GM12878 (cell line): Measurements from ENCODE around the gene MRTFB. TPM values are rescaled to one million over a fixed set of nuclear protein-coding genes. Genes with fewer than 3 reads are reported as not detected.

Experiments used
- ATAC-seq: fragments of 200-7000 bp; cut with Tn5 transposase; 3 replicates; pipeline ENCODE4 v1.9.1; 2020; ENCODE audit warnings: mild to moderate bottlenecking, moderate library complexity
- BruUV-seq: library from RNA; stranded (reverse); fragments of 400-500 nt; replicated peaks from 2 replicates; lab custom pipeline; 2021; lab: Mats Ljungman, UMichigan
- CTCF ChIA-PET: fragments of 300-600 bp; sonication (Branson Sonifier 250); formaldehyde crosslinking; extraction: SDS; loops from one replicate; lab custom pipeline; 2021; ENCODE audit warnings: inconsistent platforms; lab: Yijun Ruan, JAX
- POLR2A ChIA-PET: fragments of 350-600 bp; formaldehyde crosslinking; extraction: SDS; loops from one replicate; lab custom pipeline; 2021; ENCODE audit warnings: inconsistent platforms; lab: Charles Lee
- RAD21 ChIA-PET: fragments of 300-600 bp; sonication (Branson Sonifier 250); formaldehyde crosslinking; loops from one replicate; lab custom pipeline; 2023; ENCODE audit warnings: antibody characterized with exemption; ENCODE audit not compliant: unreplicated experiment; lab: Charles Lee
- SMC1A ChIA-PET: fragments of 300-600 bp; sonication (Branson Sonifier 250); formaldehyde crosslinking; loops from one replicate; lab custom pipeline; 2023; ENCODE audit not compliant: unreplicated experiment, uncharacterized antibody; lab: Charles Lee
- DNase-seq: peaks from one replicate; pipeline ENCODE4 v3.0.0-alpha.2; 2011; ENCODE audit warnings: low read depth, low spot score
- FAIRE-seq: peaks from 3 replicates; lab custom pipeline; 2011; peaks lifted over from hg19 to GRCh38; lab: Jason Lieb, UNC
- H2AFZ ChIP-seq: 2 replicates; pipeline ENCODE4 v1.6.0; 2011; ENCODE audit warnings: low read depth, low read length, control low read depth; ENCODE audit not compliant: control insufficient read depth
- H3K27ac ChIP-seq: 2 replicates; pipeline ENCODE4 v1.5.1; 2011; ENCODE audit warnings: control low read depth; ENCODE audit not compliant: control insufficient read depth, insufficient read depth
- H3K27me3 ChIP-seq, 2 experiments: replicated peaks in 1 of 2; 2 replicates each; pipeline versions ENCODE4 v1.6.0 to v1.6.1; 2011; ENCODE audit warnings: low read length in 1 of 2; ENCODE audit not compliant: control insufficient read depth in 2 of 2, insufficient read depth in 2 of 2
- H3K36me3 ChIP-seq, 2 experiments: 2 replicates each; pipeline ENCODE4 v1.5.1; 2011; ENCODE audit warnings: low read length in 1 of 2; ENCODE audit not compliant: control insufficient read depth in 2 of 2, insufficient read depth in 2 of 2
- H3K4me1 ChIP-seq: 2 replicates; pipeline ENCODE4 v1.6.1; 2011; ENCODE audit warnings: mild to moderate bottlenecking, low read length, moderate library complexity, mixed read lengths; ENCODE audit not compliant: control insufficient read depth, insufficient read depth
- H3K4me2 ChIP-seq: 2 replicates; pipeline ENCODE4 v1.6.0; 2011; ENCODE audit warnings: control low read depth; ENCODE audit not compliant: control insufficient read depth, insufficient read depth
- H3K4me3 ChIP-seq: fragments of 200-600 bp; sonication (generic); 2 replicates; pipeline ENCODE4 v1.5.1; 2016
- H3K79me2 ChIP-seq: 2 replicates; pipeline ENCODE4 v1.6.0; 2011; ENCODE audit warnings: low read length; ENCODE audit not compliant: control insufficient read depth, insufficient read depth
- H3K9ac ChIP-seq: 2 replicates; pipeline ENCODE4 v1.8.0; 2011; ENCODE audit warnings: low read length, control low read depth, mixed read lengths; ENCODE audit not compliant: control insufficient read depth, insufficient read depth
- H3K9me3 ChIP-seq: replicated peaks from 3 replicates; pipeline ENCODE4 v1.5.1; 2011; ENCODE audit warnings: mild to moderate bottlenecking, low read length; ENCODE audit not compliant: control insufficient read depth, insufficient read depth
- H4K20me1 ChIP-seq: 2 replicates; pipeline ENCODE4 v1.6.0; 2011; ENCODE audit not compliant: control insufficient read depth, insufficient read depth
- E4F1 ChIP-seq: fragments of 450-650 bp; IDR thresholded peaks from 2 replicates; pipeline ENCODE4 v1.6.1; 2018; ENCODE audit warnings: borderline replicate concordance, mild to moderate bottlenecking; ENCODE audit not compliant: partially characterized antibody
- JUND ChIP-seq: IDR thresholded peaks from 2 replicates; pipeline ENCODE4 v1.6.1; 2012; ENCODE audit warnings: low read depth, mild to moderate bottlenecking, low read length, improper control_type of control experiment, moderate library complexity
- MEF2B ChIP-seq: fragments of 450-650 bp; IDR thresholded peaks from 2 replicates; pipeline ENCODE4 v1.6.1; 2018; ENCODE audit warnings: mild to moderate bottlenecking, moderate library complexity; ENCODE audit not compliant: partially characterized antibody, poor library complexity, severe bottlenecking
- PKNOX1 ChIP-seq: fragments of 450-650 bp; IDR thresholded peaks from 2 replicates; pipeline ENCODE4 v1.6.1; 2016; ENCODE audit warnings: mild to moderate bottlenecking
- TCF12 ChIP-seq: IDR thresholded peaks from 2 replicates; pipeline ENCODE4 v1.6.1; 2011; ENCODE audit warnings: low read depth, mild to moderate bottlenecking, low read length
- WGBS: methylation state at CpG from one replicate; pipeline ENCODE4 v1.1.6; 2016; ENCODE audit warnings: low lambda C conversion rate; ENCODE audit not compliant: insufficient replicate concordance, insufficient coverage; ENCODE audit errors: missing lambda C conversion rate; 5-methylcytosine and 5-hydroxymethylcytosine counted together
- in situ Hi-C: fragments of 300-500 bp; cut with MboI; formaldehyde crosslinking; loops from 9 replicates; pipeline ENCODE4 v1.14.3; 2018; ENCODE audit warnings: mixed read lengths
- intact Hi-C: fragments of 100-400 bp; cut with micrococcal nuclease; formaldehyde crosslinking; loops from one replicate; pipeline ENCODE4 v1.14.2; 2022; ENCODE audit not compliant: unreplicated experiment
- polyA plus RNA-seq, 11 experiments: library from polyadenylated mRNA; depleted of rRNA in 4 of 11; unstranded in 6 of 11; stranded (reverse) in 5 of 11; fragments of >200 nt; fragmentation: Nextera tagmentation in 4 of 11; fragmentation: Illumina TruSeq in 1 of 11; extraction: Ambion mirVana in 4 of 11; extraction: Trizol in 1 of 11; gene quantifications; 1 replicate in 1 of 11; 2 replicates in 10 of 11; pipeline versions ENCODE4 v1.2.1 to v1.2.3, GENCODE V29; 2011 to 2016; ENCODE audit warnings: inconsistent platforms in 2 of 11, missing spikeins in 2 of 11, low read depth in 1 of 11
- total RNA-seq, 4 experiments: library from RNA; depleted of rRNA in 3 of 4; stranded (reverse); fragments of >200 nt in 3 of 4; fragmentation: Illumina TruSeq in 1 of 4; extraction: Trizol in 1 of 4; gene quantifications; 2 replicates each; pipeline versions ENCODE4 v1.2.1 to v1.2.3, GENCODE V29; 2013 to 2021

MRTFB gene
- total and polyA plus RNA-seq, 10 of the 15 experiments (the other 5 are each of a cell fraction or from before 2014, with no cell fraction given): 2.1 to 14.3 (median 8.0) TPM

GRCh38 chr16:14314116-14314515 is 243.0 kb downstream of the MRTFB start:
- H3K27me3 ChIP-seq: no peaks in the 10 kb centered on the region
- peaks cover 90% of the 10 kb centered on the region for H3K79me2 ChIP-seq
- H3K36me3 ChIP-seq: peaks cover 4 to 5% of the 10 kb centered on the region in 2 experiments; a peak in 3 of 4 replicates
- RAD21 ChIA-PET: interaction anchor here (1.2 kb wide), 1 partner anchor 41 kb away, joined by 4 read pairs; no protein-coding TSS in a partner anchor
- in situ Hi-C loops: no loop called here
- FAIRE-seq (no peak), ATAC-seq (no peak), DNase-seq (no peak)
- SMC1A ChIA-PET: interaction anchor here (0.8 to 1.4 kb wide), 3 partner anchors 8 to 213 kb away, joined by 3 to 4 read pairs (median 4); no protein-coding TSS in a partner anchor
- 0 out of 2 replicates have a peak overlapping the region, but pooled peaks have one; percentile 0 for H3K4me2 ChIP-seq
- 0 out of 2 replicates have a peak overlapping the region, but pooled peaks have one; percentile 24 for H3K27ac ChIP-seq
- H2AFZ ChIP-seq: no peak overlapping the region
- CTCF ChIA-PET: no interaction called here
- no peak overlapping the region; the same call in 1 of the 2 replicates for H3K9ac ChIP-seq
- BruUV-seq: no TSS peak
- peaks cover 28% of the 10 kb centered on the region for H3K4me1 ChIP-seq
- no peaks in the 10 kb centered on the region for H3K9me3 ChIP-seq
- 0 out of 2 replicates have a peak overlapping the region, but pooled peaks have one; percentile 2 for H3K4me3 ChIP-seq
- no peaks in the 10 kb centered on the region for H4K20me1 ChIP-seq
- intact Hi-C loops: no loop called here
- POLR2A ChIA-PET: interaction anchor here (0.6 kb wide), 1 partner anchor 264 kb away, joined by 6 read pairs; no protein-coding TSS in a partner anchor
- TF ChIP-seq JUND: no peak
- peak; percentile 71 for TF ChIP-seq PKNOX1
- no peak for TF ChIP-seq TCF12
- TF ChIP-seq E4F1: no peak
- TF ChIP-seq MEF2B: no peak
- 53% methylated on average over 1 of the region's 1 CpG for WGBS
